ENCODE results near the gene XRCC5. TPM values are rescaled to one million over a fixed set of nuclear protein-coding genes. Genes with fewer than 3 reads are reported as not detected.

The XRCC5 gene
- total and polyA plus RNA-seq, 2 donors (not counting 1 experiment from before 2014, with no cell fraction given), result 152 to 278 TPM

DNA sequence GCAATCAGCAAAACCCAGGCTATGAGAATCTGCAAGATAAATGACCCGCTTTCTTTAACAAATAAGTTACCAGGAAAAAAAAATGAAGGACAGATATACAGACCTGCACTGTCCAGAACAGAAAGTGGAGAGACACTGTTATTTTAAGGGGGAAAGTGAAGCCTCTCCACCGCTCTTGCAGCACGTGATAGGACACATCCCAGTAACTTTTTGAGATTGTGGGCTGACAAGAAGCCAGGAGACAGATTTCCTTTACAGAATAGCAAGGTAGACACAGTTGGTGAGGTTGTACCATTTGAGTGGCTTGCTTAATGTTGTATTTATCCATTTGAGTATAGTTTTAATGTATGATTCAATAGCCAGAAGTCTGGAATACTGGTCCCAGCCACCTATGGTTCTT lies 14.4 kb upstream of the XRCC5 start:
- no peak overlapping the region for H3K9ac ChIP-seq (ENCODE audit: insufficient read depth, low read length)
- H4K20me1 ChIP-seq (ENCODE audit: control insufficient read depth, extremely low read depth, insufficient read depth, low read length), result no peaks in the 10 kb centered on the region
- no peak overlapping the region for H3K27ac ChIP-seq (ENCODE audit: insufficient read depth, low read length)
- H3K36me3 ChIP-seq (ENCODE audit: control insufficient read depth, insufficient read depth, low read length), result no peaks in the 10 kb centered on the region
- no peak overlapping the region for H2AFZ ChIP-seq (ENCODE audit: low read length)
- H3K4me2 ChIP-seq (ENCODE audit: extremely low read depth, insufficient read depth, low read length), result no peak overlapping the region
- no peak overlapping the region for H3K4me3 ChIP-seq (replicated peaks in 1 of 4; ENCODE audit: control extremely low read depth in 1 of 4, insufficient read depth in 1 of 4, low read depth in 3 of 4, low read length in 4 of 4)
- no peaks in the 10 kb centered on the region for H3K27me3 ChIP-seq (ENCODE audit: control insufficient read depth, insufficient read depth, low read length)
- TF ChIP-seq CTCF (conservative IDR thresholded peaks at IDR 0.05 in 1 of 2, IDR thresholded peaks at IDR 0.05 in 1 of 2; ENCODE audit: low read depth in 1 of 2, low read length in 2 of 2) (no peak), EZH2 (IDR thresholded peaks at IDR 0.05; ENCODE audit: low read length, missing control alignments) (no peak)
- no peak for DNase-seq (ENCODE audit: low read depth in 2 of 2)
- H3K4me1 ChIP-seq (ENCODE audit: control insufficient read depth, extremely low read depth, insufficient read depth, low read length), result no peaks in the 10 kb centered on the region
- H3K79me2 ChIP-seq (ENCODE audit: control insufficient read depth, insufficient read depth, low read length), result no peaks in the 10 kb centered on the region
- no peaks in the 10 kb centered on the region for H3K9me3 ChIP-seq (ENCODE audit: control insufficient read depth, insufficient read depth, low read depth, low read length)

DNA sequence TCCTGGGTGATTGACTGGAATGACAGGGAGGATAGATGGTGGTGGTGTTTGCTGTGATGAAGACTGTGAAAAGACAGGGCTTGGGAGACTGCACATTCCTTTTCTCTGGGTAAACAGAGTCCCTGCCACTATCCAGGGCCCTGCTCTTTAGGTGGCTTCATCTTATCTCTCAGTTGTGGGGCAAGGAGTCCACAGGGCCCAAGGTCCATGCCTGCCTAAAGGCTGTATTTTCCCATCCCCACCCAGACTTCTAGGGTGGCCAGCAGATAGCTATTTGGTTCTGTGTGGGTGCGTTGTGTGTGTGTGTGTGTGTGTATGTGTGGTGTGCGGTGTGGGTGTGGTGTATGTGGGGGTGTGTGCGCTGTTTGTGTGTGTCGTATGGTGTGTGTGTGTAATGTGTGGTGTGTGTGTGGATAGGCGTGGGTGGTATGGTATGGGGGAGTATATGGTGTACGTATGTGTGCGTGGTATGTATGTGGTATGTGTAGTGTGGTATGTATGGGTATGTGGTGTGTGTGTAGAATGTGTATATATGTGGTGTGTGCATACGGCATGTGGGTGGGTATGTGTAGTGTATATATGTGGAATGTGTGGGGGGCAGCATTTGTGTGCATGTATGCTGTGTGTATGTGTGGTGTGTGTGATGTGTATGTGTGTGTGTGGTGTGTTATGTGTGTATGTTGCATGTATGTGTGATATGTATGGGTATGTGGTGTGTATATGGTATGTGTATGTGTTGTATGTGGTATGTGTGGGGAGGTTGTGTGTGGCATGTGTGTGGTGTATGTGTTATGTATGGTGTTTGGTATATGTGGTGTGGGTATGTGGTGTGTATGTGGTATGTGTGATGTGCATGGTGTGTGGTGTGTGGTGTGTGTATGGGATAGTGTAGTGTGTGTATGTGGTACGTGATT lies 10.5 kb upstream of the XRCC5 start:
- Histone ChIP-seq H3K9ac (ENCODE audit: insufficient read depth, low read length) (no peak overlapping the region), H3K9me3 (ENCODE audit: control insufficient read depth, insufficient read depth, low read depth, low read length) (no peaks in the 10 kb centered on the region), H3K4me1 (ENCODE audit: control insufficient read depth, extremely low read depth, insufficient read depth, low read length) (no peaks in the 10 kb centered on the region), H3K27me3 (ENCODE audit: control insufficient read depth, insufficient read depth, low read length) (no peaks in the 10 kb centered on the region), H3K4me2 (ENCODE audit: extremely low read depth, insufficient read depth, low read length) (no peak overlapping the region), H2AFZ (ENCODE audit: low read length) (no peak overlapping the region), H3K4me3 (replicated peaks in 1 of 4; ENCODE audit: control extremely low read depth in 1 of 4, insufficient read depth in 1 of 4, low read depth in 3 of 4, low read length in 4 of 4) (no peak overlapping the region), H3K79me2 (ENCODE audit: control insufficient read depth, insufficient read depth, low read length) (no peaks in the 10 kb centered on the region), H3K27ac (ENCODE audit: insufficient read depth, low read length) (no peak overlapping the region), H3K36me3 (ENCODE audit: control insufficient read depth, insufficient read depth, low read length) (no peaks in the 10 kb centered on the region), H4K20me1 (ENCODE audit: control insufficient read depth, extremely low read depth, insufficient read depth, low read length) (no peaks in the 10 kb centered on the region)
- DNase-seq (ENCODE audit: low read depth in 2 of 2), result no peak
- TF ChIP-seq EZH2 (IDR thresholded peaks at IDR 0.05; ENCODE audit: low read length, missing control alignments), result no peak

DNA sequence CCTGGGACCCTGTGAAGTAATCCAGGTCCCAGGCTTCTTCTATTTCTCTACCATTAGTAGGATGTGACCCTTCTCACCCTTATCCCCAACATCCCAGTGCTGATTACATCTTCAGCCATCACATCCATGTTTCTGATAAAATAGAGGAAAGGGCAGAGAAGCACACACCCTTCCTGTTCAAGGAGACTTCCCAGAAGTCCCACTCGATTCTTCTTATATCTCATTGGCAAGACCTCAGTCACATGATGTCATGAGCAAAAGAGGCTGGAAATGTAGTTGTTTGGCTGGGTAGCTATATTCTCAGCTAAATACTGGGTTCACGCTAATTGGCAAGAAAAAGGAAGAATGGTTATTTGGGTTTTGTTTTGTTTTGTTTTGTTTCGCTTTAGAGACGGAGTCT lies 8.0 kb upstream of the XRCC5 start:
- H4K20me1 ChIP-seq (ENCODE audit: control insufficient read depth, extremely low read depth, insufficient read depth, low read length), result no peaks in the 10 kb centered on the region
- no peaks in the 10 kb centered on the region for H3K79me2 ChIP-seq (ENCODE audit: control insufficient read depth, insufficient read depth, low read length)
- H3K9ac ChIP-seq (ENCODE audit: insufficient read depth, low read length), result no peak overlapping the region
- no peaks in the 10 kb centered on the region for H3K36me3 ChIP-seq (ENCODE audit: control insufficient read depth, insufficient read depth, low read length)
- no peak overlapping the region for H3K4me3 ChIP-seq (replicated peaks in 1 of 4; ENCODE audit: control extremely low read depth in 1 of 4, insufficient read depth in 1 of 4, low read depth in 3 of 4, low read length in 4 of 4)
- H3K27ac ChIP-seq (ENCODE audit: insufficient read depth, low read length), result no peak overlapping the region
- no peak for TF ChIP-seq EZH2 (IDR thresholded peaks at IDR 0.05; ENCODE audit: low read length, missing control alignments)
- TF ChIP-seq CTCF (conservative IDR thresholded peaks at IDR 0.05 in 1 of 2, IDR thresholded peaks at IDR 0.05 in 1 of 2; ENCODE audit: low read depth in 1 of 2, low read length in 2 of 2), result no peak
- no peak for DNase-seq (ENCODE audit: low read depth in 2 of 2)
- H3K9me3 ChIP-seq (ENCODE audit: control insufficient read depth, insufficient read depth, low read depth, low read length), result no peaks in the 10 kb centered on the region
- no peak overlapping the region for H3K4me2 ChIP-seq (ENCODE audit: extremely low read depth, insufficient read depth, low read length)
- H2AFZ ChIP-seq (ENCODE audit: low read length), result no peak overlapping the region
- no peaks in the 10 kb centered on the region for H3K4me1 ChIP-seq (ENCODE audit: control insufficient read depth, extremely low read depth, insufficient read depth, low read length)
- peaks cover 3% of the 10 kb centered on the region for H3K27me3 ChIP-seq (ENCODE audit: control insufficient read depth, insufficient read depth, low read length)
